GM23248 (cell line): ENCODE data around the gene MAGEF1. TPM values are rescaled to one million over a fixed set of nuclear protein-coding genes. Genes with fewer than 3 reads are reported as not detected.
A peak's percentile ranks its signal among the peaks of the same experiment; 100 is the strongest.

Experiments used
- DNase-seq: peaks from one replicate; pipeline ENCODE4 v3.0.0-alpha.2; 2015
- H2AFZ ChIP-seq: fragments of 200-600 bp; sonication (generic); 2 replicates; pipeline ENCODE4 v1.6.1; 2016; ENCODE audit warnings: antibody characterized with exemption
- H3F3A ChIP-seq: fragments of 200-600 bp; sonication (generic); 2 replicates; pipeline ENCODE4 v1.6.1; 2016; ENCODE audit warnings: mild to moderate bottlenecking, antibody characterized with exemption, mixed run types; ENCODE audit not compliant: insufficient read depth
- H3K27ac ChIP-seq: fragments of 200-600 bp; sonication (generic); 2 replicates; pipeline ENCODE4 v1.5.1; 2016; ENCODE audit warnings: mild to moderate bottlenecking
- H3K27me3 ChIP-seq: fragments of 200-600 bp; sonication (generic); replicated peaks from 2 replicates; pipeline ENCODE4 v1.6.1; 2016; ENCODE audit warnings: mild to moderate bottlenecking; ENCODE audit not compliant: insufficient read depth
- H3K36me3 ChIP-seq: fragments of 200-600 bp; sonication (generic); 2 replicates; pipeline ENCODE4 v1.6.1; 2016; ENCODE audit warnings: low read depth, mild to moderate bottlenecking
- H3K4me1 ChIP-seq: fragments of 200-600 bp; sonication (generic); 2 replicates; pipeline ENCODE4 v1.6.1; 2016; ENCODE audit warnings: mild to moderate bottlenecking; ENCODE audit not compliant: insufficient read depth
- H3K4me2 ChIP-seq: fragments of 200-600 bp; sonication (generic); one replicate; pipeline ENCODE4 v1.6.1; 2016; ENCODE audit warnings: mild to moderate bottlenecking; ENCODE audit not compliant: unreplicated experiment
- H3K4me3 ChIP-seq: fragments of 200-600 bp; sonication (generic); 2 replicates; pipeline ENCODE4 v1.5.1; 2016; ENCODE audit warnings: mild to moderate bottlenecking
- H3K79me2 ChIP-seq: fragments of 200-600 bp; sonication (generic); 2 replicates; pipeline ENCODE4 v1.6.1; 2016; ENCODE audit warnings: mild to moderate bottlenecking; ENCODE audit not compliant: insufficient read depth
- H3K9ac ChIP-seq: fragments of 200-600 bp; sonication (generic); 2 replicates; pipeline ENCODE4 v1.6.1; 2016; ENCODE audit warnings: mild to moderate bottlenecking
- H3K9me2 ChIP-seq: fragments of 200-600 bp; sonication (generic); 2 replicates; pipeline ENCODE4 v1.6.1; 2016; ENCODE audit warnings: mixed run types, mild to moderate bottlenecking, moderate library complexity; ENCODE audit not compliant: insufficient read depth
- H3K9me3 ChIP-seq: fragments of 200-600 bp; sonication (generic); one replicate; pipeline ENCODE4 v1.6.1; 2017; ENCODE audit warnings: low read depth
- H4K20me1 ChIP-seq: fragments of 200-600 bp; sonication (generic); 2 replicates; pipeline ENCODE4 v1.6.0; 2016; ENCODE audit not compliant: insufficient read depth
- EZH2 ChIP-seq: fragments of 200-600 bp; sonication (generic); IDR thresholded peaks from 2 replicates; pipeline ENCODE4 v1.6.1; 2018; ENCODE audit warnings: antibody characterized with exemption, mild to moderate bottlenecking; ENCODE audit not compliant: insufficient read depth, poor library complexity, severe bottlenecking
- EZH2phosphoT487 ChIP-seq: fragments of 200-600 bp; sonication (generic); IDR thresholded peaks from 2 replicates; pipeline ENCODE4 v1.6.1; 2018; ENCODE audit warnings: antibody characterized with exemption, moderate library complexity, mild to moderate bottlenecking, low read depth; ENCODE audit not compliant: insufficient read depth
- WGBS, 2 experiments: methylation state at CpG; one replicate each; pipeline ENCODE4 v1.1.6; 2015 to 2017; ENCODE audit warnings: low lambda C conversion rate in 2 of 2, low coverage in 1 of 2; ENCODE audit errors: missing lambda C conversion rate in 2 of 2; 5-methylcytosine and 5-hydroxymethylcytosine counted together
- in situ Hi-C: fragments of 300-500 bp; cut with MboI; formaldehyde crosslinking; loops from 2 replicates; pipeline ENCODE4 v1.15.0; 2020
- polyA plus RNA-seq: library from polyadenylated mRNA; unstranded; fragments of >200 nt; fragmentation: Nextera tagmentation; extraction: Ambion mirVana; gene quantifications from 2 replicates; pipeline ENCODE4 v1.2.1, GENCODE V29; 2016
- total RNA-seq: library from RNA; depleted of rRNA; stranded (reverse); fragments of >200 nt; shearing (Covaris generic); gene quantifications from 2 replicates; pipeline ENCODE4 v1.2.3, GENCODE V29; 2014

MAGEF1 gene
- total and polyA plus RNA-seq, 2 experiments from 2014 or later = 38.9 to 39.0 TPM

GRCh38 chr3:184715943-184716621 lies 4.2 kb upstream of the MAGEF1 start:
- H3K9me2 ChIP-seq = no peaks in the 10 kb centered on the region
- no peaks in the 10 kb centered on the region for H4K20me1 ChIP-seq
- TF ChIP-seq EZH2phosphoT487 (no peak), EZH2 (no peak)
- peak overlapping the region; percentile 79 for H2AFZ ChIP-seq
- no peaks in the 10 kb centered on the region for H3K9me3 ChIP-seq
- in situ Hi-C loops = no loop called here
- peak overlapping the region; percentile 41; the same call in 1 of the 2 replicates for H3K9ac ChIP-seq
- H3K36me3 ChIP-seq = no peaks in the 10 kb centered on the region
- DNase-seq = peak; percentile 47
- H3K4me2 ChIP-seq = peak overlapping the region; percentile 70
- no peaks in the 10 kb centered on the region for H3K27me3 ChIP-seq
- WGBS, 2 experiments = 57% methylated on average over 8 of the region's 8 CpGs
- H3F3A ChIP-seq = peaks cover 17% of the 10 kb centered on the region
- H3K4me3 ChIP-seq = peak overlapping the region; percentile 31; the same call in 1 of the 2 replicates
- H3K27ac ChIP-seq = peak overlapping the region; percentile 49
- H3K4me1 ChIP-seq = peaks cover 26% of the 10 kb centered on the region
- H3K79me2 ChIP-seq = peaks cover under 1% of the 10 kb centered on the region; the same call in 1 of the 2 replicates

- WGBS, 2 experiments = 82 to 86% methylated on average over 2 of the region's 2 CpGs
- H3K79me2 ChIP-seq = peaks cover 26% of the 10 kb centered on the region
Observed at GRCh38 chr3:184713521-184713920, 1.7 kb upstream of the MAGEF1 start.

GRCh38 chr3:184713040-184713355 lies 1.1 kb upstream of the MAGEF1 start:
- H3K4me2 ChIP-seq = no peak overlapping the region
- in situ Hi-C loops = no loop called here
- H3K9me3 ChIP-seq = no peaks in the 10 kb centered on the region
- peaks cover 38% of the 10 kb centered on the region for H3K4me1 ChIP-seq
- H3K9me2 ChIP-seq = no peaks in the 10 kb centered on the region
- H3F3A ChIP-seq = peaks cover 17% of the 10 kb centered on the region
- TF ChIP-seq EZH2phosphoT487 (no peak), EZH2 (no peak)
- no peaks in the 10 kb centered on the region for H3K36me3 ChIP-seq
- H3K4me3 ChIP-seq = no peak overlapping the region
- peak; percentile 42 for DNase-seq
- no peak overlapping the region for H3K9ac ChIP-seq
- H3K79me2 ChIP-seq = peaks cover 32% of the 10 kb centered on the region
- no peaks in the 10 kb centered on the region for H3K27me3 ChIP-seq
- 47 to 50% methylated on average over 2 of the region's 2 CpGs for WGBS, 2 experiments
- no peaks in the 10 kb centered on the region for H4K20me1 ChIP-seq
- no peak overlapping the region for H2AFZ ChIP-seq
- H3K27ac ChIP-seq = no peak overlapping the region

More at GRCh38 chr3:184713521-184713920, 1.7 kb upstream of the MAGEF1 start:
- in situ Hi-C loops = no loop called here
- Histone ChIP-seq H3K9me2 (no peaks in the 10 kb centered on the region), H3K4me3 (no peak overlapping the region), H3K9ac (no peak overlapping the region), H3F3A (peaks cover 17% of the 10 kb centered on the region), H4K20me1 (no peaks in the 10 kb centered on the region), H3K4me1 (peaks cover 38% of the 10 kb centered on the region), H3K36me3 (no peaks in the 10 kb centered on the region), H3K27me3 (no peaks in the 10 kb centered on the region), H3K9me3 (no peaks in the 10 kb centered on the region), H3K27ac (no peak overlapping the region), H3K4me2 (no peak overlapping the region), H2AFZ (no peak overlapping the region)
- DNase-seq = no peak
- TF ChIP-seq EZH2 (no peak), EZH2phosphoT487 (no peak)

- Histone ChIP-seq H3K27me3 (no peaks in the 10 kb centered on the region), H3F3A (peaks cover 17% of the 10 kb centered on the region), H3K4me2 (peak overlapping the region; percentile 87), H3K27ac (peak overlapping the region; percentile 69), H2AFZ (peak overlapping the region; percentile 90), H3K9ac (peak overlapping the region; percentile 83), H4K20me1 (no peaks in the 10 kb centered on the region), H3K4me1 (peaks cover 38% of the 10 kb centered on the region), H3K9me2 (no peaks in the 10 kb centered on the region), H3K79me2 (peaks cover 37% of the 10 kb centered on the region), H3K36me3 (0 out of 2 replicates have a peak, but pooled peaks cover 5% of the 10 kb centered on the region), H3K9me3 (no peaks in the 10 kb centered on the region), H3K4me3 (peak overlapping the region; percentile 78)
- in situ Hi-C loops = no loop called here
- TF ChIP-seq EZH2phosphoT487 = no peak
- no peak for DNase-seq
- WGBS, 2 experiments = 1% methylated on average over 15 to 16 of the region's 16 CpGs
Observed at GRCh38 chr3:184712248-184713039, 580 bp upstream of the MAGEF1 start.
